SK-N-SH (cell line): ENCODE measurements around the gene SEC11A. TPM values are rescaled to one million over a fixed set of nuclear protein-coding genes. Genes with fewer than 3 reads are reported as not detected.

Source experiments
- CTCF ChIA-PET: fragments of 300-600, 350-600 bp; formaldehyde crosslinking; extraction: SDS; loops from one replicate; lab custom pipeline; 2021; lab: Yijun Ruan, JAX
- POLR2A ChIA-PET: fragments of 350-600 bp; sonication (Branson Sonifier 250); formaldehyde crosslinking; extraction: SDS; loops from one replicate; lab custom pipeline; 2020; ENCODE audit warnings: antibody characterized with exemption, inconsistent platforms; lab: Yijun Ruan, JAX
- DNase-seq: peaks from one replicate; pipeline ENCODE4 v3.0.0; 2012
- H2AFZ ChIP-seq: fragments of 200-600 bp; sonication (generic); 2 replicates; pipeline ENCODE4 v1.8.1; 2016; ENCODE audit warnings: antibody characterized with exemption, mild to moderate bottlenecking, low read depth
- H3F3A ChIP-seq: fragments of 200-600 bp; sonication (generic); replicated peaks from 2 replicates; pipeline ENCODE3; 2016; ENCODE audit warnings: antibody characterized with exemption, mild to moderate bottlenecking; ENCODE audit not compliant: insufficient read depth
- H3K27ac ChIP-seq, 2 experiments: fragments of 200-500 bp in 1 of 2; fragments of 200-600 bp in 1 of 2; sonication (Bioruptor generic) in 1 of 2; sonication (generic), shearing (Covaris generic) in 1 of 2; 2 replicates each; pipeline versions ENCODE4 v1.5.1 to v1.6.1; 2014 to 2016; ENCODE audit warnings: low read depth in 2 of 2, inconsistent platforms in 1 of 2, low read length in 1 of 2, mild to moderate bottlenecking in 1 of 2, mixed read lengths in 1 of 2
- H3K27me3 ChIP-seq: fragments of 200-600 bp; sonication (generic), shearing (Covaris generic); 2 replicates; pipeline ENCODE4 v1.6.1; 2016; ENCODE audit warnings: mixed run types; ENCODE audit not compliant: insufficient read depth
- H3K36me3 ChIP-seq, 2 experiments: fragments of 200-500 bp in 1 of 2; fragments of 200-600 bp in 1 of 2; sonication (Bioruptor generic) in 1 of 2; sonication (generic) in 1 of 2; replicated peaks in 1 of 2; 2 replicates each; pipeline versions ENCODE3 to v1.5.1; 2014 to 2016; ENCODE audit warnings: low read length in 1 of 2, mild to moderate bottlenecking in 1 of 2; ENCODE audit not compliant: insufficient read depth in 2 of 2, control insufficient read depth in 1 of 2
- H3K4me1 ChIP-seq, 2 experiments: fragments of 200-500 bp in 1 of 2; fragments of 200-600 bp in 1 of 2; sonication (Bioruptor generic) in 1 of 2; sonication (generic), shearing (Covaris generic) in 1 of 2; 2 replicates each; pipeline versions ENCODE4 v1.5.1 to v1.6.1; 2014 to 2016; ENCODE audit warnings: low read depth in 1 of 2, low read length in 1 of 2, mixed run types in 1 of 2; ENCODE audit not compliant: insufficient read depth in 2 of 2, control insufficient read depth in 1 of 2
- H3K4me2 ChIP-seq: fragments of 200-600 bp; sonication (generic), shearing (Covaris generic); 2 replicates; pipeline ENCODE4 v1.6.1; 2017; ENCODE audit warnings: mixed run types
- H3K4me3 ChIP-seq, 2 experiments: fragments of 200-500 bp in 1 of 2; fragments of 200-600 bp in 1 of 2; sonication (Bioruptor generic) in 1 of 2; sonication (generic), shearing (Covaris generic) in 1 of 2; 2 replicates each; pipeline versions ENCODE4 v1.5.1 to v1.8.1; 2014 to 2016; ENCODE audit warnings: low read depth in 2 of 2, inconsistent platforms in 1 of 2, low read length in 1 of 2, mild to moderate bottlenecking in 1 of 2, mixed read lengths in 1 of 2, moderate library complexity in 1 of 2
- H3K79me2 ChIP-seq: fragments of 200-600 bp; sonication (generic); 2 replicates; pipeline ENCODE4 v1.8.1; 2017; ENCODE audit warnings: mild to moderate bottlenecking; ENCODE audit not compliant: insufficient read depth
- H3K9ac ChIP-seq: fragments of 200-600 bp; sonication (generic); 2 replicates; pipeline ENCODE4 v1.6.1; 2017; ENCODE audit warnings: mixed run types
- H3K9me2 ChIP-seq: fragments of 200-600 bp; sonication (generic); 2 replicates; pipeline ENCODE4 v1.6.1; 2017; ENCODE audit warnings: mixed run types
- H3K9me3 ChIP-seq: fragments of 200-600 bp; sonication (generic); 2 replicates; pipeline ENCODE4 v1.6.1; 2017; ENCODE audit warnings: mixed run types, mild to moderate bottlenecking, moderate library complexity
- H4K20me1 ChIP-seq: fragments of 200-600 bp; sonication (generic); 2 replicates; pipeline ENCODE4 v1.6.1; 2017; ENCODE audit warnings: mild to moderate bottlenecking, mixed run types; ENCODE audit not compliant: insufficient read depth
- FOSL2 ChIP-seq: IDR thresholded peaks from 2 replicates; pipeline ENCODE4 v1.4.0; 2012; ENCODE audit warnings: low read depth, mild to moderate bottlenecking, moderate library complexity, borderline replicate concordance
- GABPA ChIP-seq: IDR thresholded peaks from 2 replicates; pipeline ENCODE4 v1.4.0; 2012; ENCODE audit warnings: low read depth, mild to moderate bottlenecking
- MEF2A ChIP-seq: IDR thresholded peaks from 2 replicates; pipeline ENCODE4 v1.4.0; 2012; ENCODE audit warnings: low read depth, borderline replicate concordance
- MXI1 ChIP-seq: IDR thresholded peaks from 2 replicates; pipeline ENCODE4 v1.6.1; 2012; ENCODE audit warnings: mild to moderate bottlenecking, low read depth, low read length, improper control_type of control experiment
- RAD21 ChIP-seq: IDR thresholded peaks from 2 replicates; pipeline ENCODE4 v1.6.1; 2012; ENCODE audit warnings: mild to moderate bottlenecking, low read length
- RCOR1 ChIP-seq: fragments of 150-350 bp; IDR thresholded peaks from 2 replicates; pipeline ENCODE4 v1.6.1; 2017; ENCODE audit warnings: antibody characterized with exemption, low read length
- SIN3A ChIP-seq: IDR thresholded peaks from 2 replicates; pipeline ENCODE4 v1.6.1; 2012; ENCODE audit warnings: low read depth, mild to moderate bottlenecking, low read length, moderate library complexity, borderline replicate concordance
- WGBS: methylation state at CpG from one replicate; pipeline ENCODE4 v1.1.6; 2017; ENCODE audit warnings: low lambda C conversion rate; 5-methylcytosine and 5-hydroxymethylcytosine counted together
- polyA plus RNA-seq, 3 experiments: library from polyadenylated mRNA; depleted of rRNA; stranded (reverse); fragments of >200 nt; gene quantifications; 2 replicates each; pipeline ENCODE4 v1.2.3, GENCODE V29; 2012
- TF ChIP-seq, protein P1 (sequence below): IDR thresholded peaks from 2 replicates; pipeline ENCODE4 v1.6.1; 2012; ENCODE audit warnings: mild to moderate bottlenecking, low read depth, low read length, moderate library complexity
- TF ChIP-seq, protein P2 (sequence below): fragments of 150-350 bp; IDR thresholded peaks from 2 replicates; pipeline ENCODE4 v1.6.1; 2016; ENCODE audit warnings: mild to moderate bottlenecking, low read depth, low read length
- TF ChIP-seq, protein P3 (sequence below): IDR thresholded peaks from 2 replicates; pipeline ENCODE4 v1.4.0; 2012; ENCODE audit warnings: low read depth

Gene SEC11A
- polyA plus RNA-seq, 1 of the 3 experiments (the other 2 are of a cell fraction): 107 TPM

DNA sequence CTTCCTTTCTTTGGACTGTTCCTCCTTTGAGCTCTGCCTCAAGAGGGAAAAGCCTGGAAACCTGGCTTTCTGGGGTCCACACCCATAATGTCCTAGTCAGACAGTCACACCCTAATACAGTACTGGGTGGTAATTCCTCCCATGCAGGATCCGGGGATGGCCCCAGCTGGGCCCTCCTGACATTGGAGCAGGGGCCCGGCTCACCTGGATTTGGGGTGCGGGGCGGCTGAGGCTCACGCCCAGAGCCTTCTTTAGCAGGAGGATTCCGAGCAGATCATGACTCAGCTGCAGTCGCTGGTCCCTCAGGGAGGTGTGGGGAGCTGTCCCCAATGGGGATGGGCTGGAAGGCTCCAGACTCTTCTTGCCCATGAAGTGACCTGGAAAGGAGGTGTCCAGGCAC, 59.0 kb downstream of the SEC11A start:
- WGBS: 100% methylated on average over 1 of the region's 7 CpGs
- H3K79me2 ChIP-seq: peaks cover 21% of the 10 kb centered on the region
- ChIA-PET POLR2A (interaction anchor here (0.8 kb wide), 1 partner anchor 122 kb away, joined by 3 read pairs; no protein-coding TSS in a partner anchor), CTCF (interaction anchor here (1.1 to 4.2 kb wide), 7 partner anchors 11 to 272 kb away, joined by 3 to 38 read pairs (median 9); no protein-coding TSS in a partner anchor)
- no peaks in the 10 kb centered on the region for H3K9me3 ChIP-seq
- no peak overlapping the region for H3K4me3 ChIP-seq
- TF ChIP-seq SIN3A (no peak), RCOR1 (no peak), FOSL2 (no peak), RAD21 (no peak), GABPA (no peak), MXI1 (no peak), MEF2A (no peak)
- TF ChIP-seq, protein P1, sequence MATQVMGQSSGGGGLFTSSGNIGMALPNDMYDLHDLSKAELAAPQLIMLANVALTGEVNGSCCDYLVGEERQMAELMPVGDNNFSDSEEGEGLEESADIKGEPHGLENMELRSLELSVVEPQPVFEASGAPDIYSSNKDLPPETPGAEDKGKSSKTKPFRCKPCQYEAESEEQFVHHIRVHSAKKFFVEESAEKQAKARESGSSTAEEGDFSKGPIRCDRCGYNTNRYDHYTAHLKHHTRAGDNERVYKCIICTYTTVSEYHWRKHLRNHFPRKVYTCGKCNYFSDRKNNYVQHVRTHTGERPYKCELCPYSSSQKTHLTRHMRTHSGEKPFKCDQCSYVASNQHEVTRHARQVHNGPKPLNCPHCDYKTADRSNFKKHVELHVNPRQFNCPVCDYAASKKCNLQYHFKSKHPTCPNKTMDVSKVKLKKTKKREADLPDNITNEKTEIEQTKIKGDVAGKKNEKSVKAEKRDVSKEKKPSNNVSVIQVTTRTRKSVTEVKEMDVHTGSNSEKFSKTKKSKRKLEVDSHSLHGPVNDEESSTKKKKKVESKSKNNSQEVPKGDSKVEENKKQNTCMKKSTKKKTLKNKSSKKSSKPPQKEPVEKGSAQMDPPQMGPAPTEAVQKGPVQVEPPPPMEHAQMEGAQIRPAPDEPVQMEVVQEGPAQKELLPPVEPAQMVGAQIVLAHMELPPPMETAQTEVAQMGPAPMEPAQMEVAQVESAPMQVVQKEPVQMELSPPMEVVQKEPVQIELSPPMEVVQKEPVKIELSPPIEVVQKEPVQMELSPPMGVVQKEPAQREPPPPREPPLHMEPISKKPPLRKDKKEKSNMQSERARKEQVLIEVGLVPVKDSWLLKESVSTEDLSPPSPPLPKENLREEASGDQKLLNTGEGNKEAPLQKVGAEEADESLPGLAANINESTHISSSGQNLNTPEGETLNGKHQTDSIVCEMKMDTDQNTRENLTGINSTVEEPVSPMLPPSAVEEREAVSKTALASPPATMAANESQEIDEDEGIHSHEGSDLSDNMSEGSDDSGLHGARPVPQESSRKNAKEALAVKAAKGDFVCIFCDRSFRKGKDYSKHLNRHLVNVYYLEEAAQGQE: no peak
- TF ChIP-seq, protein P2, sequence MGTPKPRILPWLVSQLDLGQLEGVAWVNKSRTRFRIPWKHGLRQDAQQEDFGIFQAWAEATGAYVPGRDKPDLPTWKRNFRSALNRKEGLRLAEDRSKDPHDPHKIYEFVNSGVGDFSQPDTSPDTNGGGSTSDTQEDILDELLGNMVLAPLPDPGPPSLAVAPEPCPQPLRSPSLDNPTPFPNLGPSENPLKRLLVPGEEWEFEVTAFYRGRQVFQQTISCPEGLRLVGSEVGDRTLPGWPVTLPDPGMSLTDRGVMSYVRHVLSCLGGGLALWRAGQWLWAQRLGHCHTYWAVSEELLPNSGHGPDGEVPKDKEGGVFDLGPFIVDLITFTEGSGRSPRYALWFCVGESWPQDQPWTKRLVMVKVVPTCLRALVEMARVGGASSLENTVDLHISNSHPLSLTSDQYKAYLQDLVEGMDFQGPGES: no peak
- TF ChIP-seq, protein P3, sequence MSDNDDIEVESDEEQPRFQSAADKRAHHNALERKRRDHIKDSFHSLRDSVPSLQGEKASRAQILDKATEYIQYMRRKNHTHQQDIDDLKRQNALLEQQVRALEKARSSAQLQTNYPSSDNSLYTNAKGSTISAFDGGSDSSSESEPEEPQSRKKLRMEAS: no peak
- H4K20me1 ChIP-seq: no peaks in the 10 kb centered on the region
- no peaks in the 10 kb centered on the region for H3K9me2 ChIP-seq
- no peaks in the 10 kb centered on the region for H3K27me3 ChIP-seq
- H3K27ac ChIP-seq: no peak overlapping the region
- DNase-seq: no peak
- H3K9ac ChIP-seq: no peak overlapping the region
- peaks cover 9 to 10% of the 10 kb centered on the region in 2 experiments for H3K36me3 ChIP-seq
- peaks cover 23% of the 10 kb centered on the region for H3F3A ChIP-seq
- H3K4me1 ChIP-seq: peaks cover 15 to 32% of the 10 kb centered on the region in 2 experiments; a peak in 2 of 4 replicates
- no peak overlapping the region for H2AFZ ChIP-seq
- H3K4me2 ChIP-seq: no peak overlapping the region
